ENCODE data around the gene PKP2. TPM values are rescaled to one million over a fixed set of nuclear protein-coding genes. Genes with fewer than 3 reads are reported as not detected.

The PKP2 gene
- 3.8 and 5.3 TPM in 2 replicates for total RNA-seq (2021)
- Bru-seq, nascent RNA: percentile 45 among the genes with signal in this experiment
- percentile 32 among the genes with signal in this experiment for BruChase-seq, experiment 1, labeled RNA remaining after a 2-hour chase
- BruChase-seq, experiment 2, labeled RNA remaining after a 6-hour chase: percentile 40 among the genes with signal in this experiment
- long read RNA-seq, full-length matches to known transcripts: 11 of 12 reads
- long read RNA-seq, partial matches to known transcripts: 1 of 12 reads
- long read RNA-seq, other reads (novel, unspliced or antisense): 0 of 12 reads

- intact Hi-C loops (cut with micrococcal nuclease; ENCODE audit: unreplicated experiment): no loop called here
- TF ChIP-seq CTCF (conservative IDR thresholded peaks at IDR 0.05; ENCODE audit: low read depth, low read length) (no peak), EZH2 (IDR thresholded peaks at IDR 0.05; ENCODE audit: borderline replicate concordance, low read depth, low read length, poor library complexity, severe bottlenecking) (no peak)
- peaks cover 15% of the 10 kb centered on the region for H3K27me3 ChIP-seq (replicated peaks; ENCODE audit: insufficient read depth, low read depth, low read length, poor library complexity)
- BruUV-seq (replicated peaks): no TSS peak
- no peaks in the 10 kb centered on the region for H3K36me3 ChIP-seq (ENCODE audit: insufficient read depth, low read length, poor library complexity, severe bottlenecking)
- peak; percentile 49 for DNase-seq (ENCODE audit: low spot score)
- no peak within 1 kb of the TSS for H3K27ac ChIP-seq (ENCODE audit: low read depth, low read length, poor library complexity, severe bottlenecking)
- H3K4me1 ChIP-seq (ENCODE audit: insufficient read depth, low read length, poor library complexity, severe bottlenecking): no peaks in the 10 kb centered on the region
- no peaks in the 10 kb centered on the region for H3K9me3 ChIP-seq (ENCODE audit: low read depth, low read length, poor library complexity, severe bottlenecking)
- CTCF ChIA-PET: no interaction called here
- H3K4me3 ChIP-seq (ENCODE audit: low read depth, low read length, poor library complexity, severe bottlenecking): peak within 1 kb of the TSS; percentile 54
- POLR2A ChIA-PET (ENCODE audit: low non-redundant PET): no interaction called here
These were observed at the start of gene PKP2 for GRCh38 chr12:32896432-32897280. Gene PKP2, minus strand, starts transcription at chr12:32896777. Its CDS starts 46 bp downstream, at chr12:32896731.

- TF ChIP-seq CTCF (conservative IDR thresholded peaks at IDR 0.05; ENCODE audit: low read depth, low read length): no peak
- no peak for TF ChIP-seq EZH2 (IDR thresholded peaks at IDR 0.05; ENCODE audit: borderline replicate concordance, low read depth, low read length, poor library complexity, severe bottlenecking)
- H3K4me3 ChIP-seq (ENCODE audit: low read depth, low read length, poor library complexity, severe bottlenecking): no peak overlapping the region
- POLR2A ChIA-PET (ENCODE audit: low non-redundant PET): no interaction called here
- H3K9me3 ChIP-seq (ENCODE audit: low read depth, low read length, poor library complexity, severe bottlenecking): no peaks in the 10 kb centered on the region
- no peaks in the 10 kb centered on the region for H3K4me1 ChIP-seq (ENCODE audit: insufficient read depth, low read length, poor library complexity, severe bottlenecking)
- intact Hi-C loops (cut with micrococcal nuclease; ENCODE audit: unreplicated experiment): no loop called here
- no peak for DNase-seq (ENCODE audit: low spot score)
- H3K36me3 ChIP-seq (ENCODE audit: insufficient read depth, low read length, poor library complexity, severe bottlenecking): no peaks in the 10 kb centered on the region
- CTCF ChIA-PET: no interaction called here
- no peak overlapping the region for H3K27ac ChIP-seq (ENCODE audit: low read depth, low read length, poor library complexity, severe bottlenecking)
- H3K27me3 ChIP-seq (replicated peaks; ENCODE audit: insufficient read depth, low read depth, low read length, poor library complexity): no peaks in the 10 kb centered on the region
- BruUV-seq (replicated peaks): no TSS peak
These were observed 47.6 kb upstream of the PKP2 start for GRCh38 chr12:32944195-32944594.

GRCh38 chr12:32939801-32940200, 43.2 kb upstream of the PKP2 start:
- Histone ChIP-seq H3K27me3 (replicated peaks; ENCODE audit: insufficient read depth, low read depth, low read length, poor library complexity) (no peaks in the 10 kb centered on the region), H3K4me1 (ENCODE audit: insufficient read depth, low read length, poor library complexity, severe bottlenecking) (no peaks in the 10 kb centered on the region), H3K27ac (ENCODE audit: low read depth, low read length, poor library complexity, severe bottlenecking) (no peak overlapping the region), H3K4me3 (ENCODE audit: low read depth, low read length, poor library complexity, severe bottlenecking) (no peak overlapping the region), H3K9me3 (ENCODE audit: low read depth, low read length, poor library complexity, severe bottlenecking) (no peaks in the 10 kb centered on the region), H3K36me3 (ENCODE audit: insufficient read depth, low read length, poor library complexity, severe bottlenecking) (no peaks in the 10 kb centered on the region)
- TF ChIP-seq EZH2 (IDR thresholded peaks at IDR 0.05; ENCODE audit: borderline replicate concordance, low read depth, low read length, poor library complexity, severe bottlenecking) (no peak), CTCF (conservative IDR thresholded peaks at IDR 0.05; ENCODE audit: low read depth, low read length) (no peak)
- intact Hi-C loops (cut with micrococcal nuclease; ENCODE audit: unreplicated experiment): no loop called here
- ChIA-PET CTCF (no interaction called here), POLR2A (ENCODE audit: low non-redundant PET) (no interaction called here)
- no peak for DNase-seq (ENCODE audit: low spot score)
- no TSS peak for BruUV-seq (replicated peaks)
